Left ventricle myocardium inferior (tissue), 1 donor: Measurements from ENCODE around the gene THAP2. TPM values are rescaled to one million over a fixed set of nuclear protein-coding genes. Genes with fewer than 3 reads are reported as not detected.

Experiments
- DNase-seq: peaks from one replicate; pipeline ENCODE4 v3.0.0-alpha.2; 2020
- H3K27ac ChIP-seq: fragments of 200-600 bp; replicated peaks from 2 replicates; pipeline ENCODE4 v1.8.0; 2021
- H3K27me3 ChIP-seq: fragments of 200-600 bp; 2 replicates; pipeline ENCODE4 v1.8.0; 2021; ENCODE audit warnings: low read depth
- H3K36me3 ChIP-seq: fragments of 200-600 bp; 2 replicates; pipeline ENCODE4 v1.8.0; 2021
- H3K4me1 ChIP-seq: fragments of 200-600 bp; 2 replicates; pipeline ENCODE4 v1.8.0; 2021
- H3K4me3 ChIP-seq: fragments of 200-600 bp; 2 replicates; pipeline ENCODE4 v1.8.0; 2021; ENCODE audit warnings: mild to moderate bottlenecking, moderate library complexity
- H3K9me3 ChIP-seq: fragments of 200-600 bp; replicated peaks from 2 replicates; pipeline ENCODE4 v1.8.0; 2021
- intact Hi-C: fragments of 100-400 bp; cut with micrococcal nuclease; formaldehyde crosslinking; loops from one replicate; pipeline ENCODE4 v1.11.0; 2022
- long read RNA-seq: library from polyadenylated mRNA; unstranded; transcript quantifications from one replicate; pipeline ENCODE4 v2.0.0, GENCODE V29; 2021
- total RNA-seq: library from RNA; stranded (reverse); fragmentation: NEBNext Ultra II Directional; extraction: Animal tissue kit (Norgen Biotek cat#: 25700); gene quantifications from one replicate; pipeline ENCODE4 v1.2.1, GENCODE V29; 2021
- TF ChIP-seq, protein P1 (sequence below): fragments of 200-600 bp; IDR thresholded peaks from 2 replicates; pipeline ENCODE4 v1.8.0; 2021; ENCODE audit warnings: antibody characterized with exemption, mild to moderate bottlenecking, borderline replicate concordance
- donor health status: DM: no; HTN: yes; CAD: no; lungs with severe emphysema.

Gene THAP2
- total RNA-seq = 6.6 TPM
- long read RNA-seq, full-length matches to known transcripts = 12 of 13 reads
- long read RNA-seq, partial matches to known transcripts = 0 of 13 reads
- long read RNA-seq, other reads (novel, unspliced or antisense) = 1 of 13 reads

DNA sequence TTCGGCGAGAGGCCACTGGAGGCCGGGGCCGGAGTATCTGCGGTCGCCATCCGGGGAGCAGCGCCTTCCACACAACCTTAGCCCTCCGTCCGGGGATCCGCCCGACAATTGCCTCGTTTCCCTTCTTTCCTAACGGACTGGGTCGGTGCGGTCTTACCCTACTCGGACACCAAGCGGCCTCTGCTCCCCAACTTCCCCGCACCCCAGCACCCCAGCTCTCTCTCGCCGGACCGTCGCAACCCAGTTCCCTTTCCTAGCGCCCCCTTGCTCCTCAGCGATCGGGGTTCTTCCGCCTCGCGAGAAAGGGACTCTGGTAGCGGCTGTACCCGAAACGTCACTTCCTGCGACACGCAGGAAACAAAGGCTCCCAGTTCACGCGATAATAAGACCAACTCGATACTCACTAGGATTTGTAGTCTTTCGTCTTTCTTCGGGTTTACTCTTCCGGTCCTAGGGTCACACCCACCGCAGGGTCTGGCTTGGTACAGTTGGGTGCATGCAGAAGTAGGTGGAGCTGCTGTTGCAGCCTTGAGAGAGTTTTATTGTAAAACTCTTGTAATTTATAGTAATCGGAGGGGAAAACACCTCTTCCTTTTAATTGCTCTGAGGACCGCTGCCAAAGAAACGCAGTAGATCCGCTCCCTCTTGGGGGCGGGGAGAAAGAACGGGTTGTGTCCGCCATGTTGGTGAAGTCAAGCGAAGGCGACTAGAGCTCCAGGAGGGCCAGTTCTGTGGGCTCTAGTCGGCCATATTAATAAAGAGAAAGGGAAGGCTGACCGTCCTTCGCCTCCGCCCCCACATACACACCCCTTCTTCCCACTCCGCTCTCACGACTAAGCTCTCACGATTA, at the start of gene THAP2, which contains the start of gene ZFC3H1:
Gene THAP2 (plus strand): TSS at position 741 of the 850 bp plus-strand sequence. CDS start 209 bp downstream, outside the sequence.
Gene ZFC3H1 (minus strand): TSS at position 288 of the 850 bp plus-strand sequence. CDS start 238 bp downstream, at position 50.
- peak; percentile 92 for DNase-seq
- Histone ChIP-seq H3K27me3 (no peaks in the 10 kb centered on the region), H3K4me3 (peak within 1 kb of the TSS; percentile 82), H3K9me3 (no peaks in the 10 kb centered on the region), H3K36me3 (peaks cover 15% of the 10 kb centered on the region), H3K4me1 (peaks cover 57% of the 10 kb centered on the region), H3K27ac (peak within 1 kb of the TSS; percentile 95)
- TF ChIP-seq, protein P1, sequence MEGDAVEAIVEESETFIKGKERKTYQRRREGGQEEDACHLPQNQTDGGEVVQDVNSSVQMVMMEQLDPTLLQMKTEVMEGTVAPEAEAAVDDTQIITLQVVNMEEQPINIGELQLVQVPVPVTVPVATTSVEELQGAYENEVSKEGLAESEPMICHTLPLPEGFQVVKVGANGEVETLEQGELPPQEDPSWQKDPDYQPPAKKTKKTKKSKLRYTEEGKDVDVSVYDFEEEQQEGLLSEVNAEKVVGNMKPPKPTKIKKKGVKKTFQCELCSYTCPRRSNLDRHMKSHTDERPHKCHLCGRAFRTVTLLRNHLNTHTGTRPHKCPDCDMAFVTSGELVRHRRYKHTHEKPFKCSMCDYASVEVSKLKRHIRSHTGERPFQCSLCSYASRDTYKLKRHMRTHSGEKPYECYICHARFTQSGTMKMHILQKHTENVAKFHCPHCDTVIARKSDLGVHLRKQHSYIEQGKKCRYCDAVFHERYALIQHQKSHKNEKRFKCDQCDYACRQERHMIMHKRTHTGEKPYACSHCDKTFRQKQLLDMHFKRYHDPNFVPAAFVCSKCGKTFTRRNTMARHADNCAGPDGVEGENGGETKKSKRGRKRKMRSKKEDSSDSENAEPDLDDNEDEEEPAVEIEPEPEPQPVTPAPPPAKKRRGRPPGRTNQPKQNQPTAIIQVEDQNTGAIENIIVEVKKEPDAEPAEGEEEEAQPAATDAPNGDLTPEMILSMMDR = peak; percentile 44
- intact Hi-C loops = no loop called here

GRCh38 chr12:71621938-71622337, 42.2 kb upstream of the THAP2 start:
- Histone ChIP-seq H3K27me3 (no peaks in the 10 kb centered on the region), H3K4me1 (peaks cover 15% of the 10 kb centered on the region), H3K9me3 (no peaks in the 10 kb centered on the region), H3K36me3 (peaks cover 95% of the 10 kb centered on the region), H3K27ac (no peak overlapping the region), H3K4me3 (no peak overlapping the region)
- intact Hi-C loops = no loop called here
- TF ChIP-seq, protein P1 = no peak
- no peak for DNase-seq

- Histone ChIP-seq H3K27ac (no peak overlapping the region), H3K36me3 (peaks cover 91% of the 10 kb centered on the region), H3K27me3 (no peaks in the 10 kb centered on the region), H3K9me3 (no peaks in the 10 kb centered on the region), H3K4me3 (no peak overlapping the region), H3K4me1 (peaks cover 21% of the 10 kb centered on the region)
- intact Hi-C loops = no loop called here
- TF ChIP-seq, protein P1 = no peak
- no peak for DNase-seq
Measured at GRCh38 chr12:71625476-71625875, 38.6 kb upstream of the THAP2 start.

DNA sequence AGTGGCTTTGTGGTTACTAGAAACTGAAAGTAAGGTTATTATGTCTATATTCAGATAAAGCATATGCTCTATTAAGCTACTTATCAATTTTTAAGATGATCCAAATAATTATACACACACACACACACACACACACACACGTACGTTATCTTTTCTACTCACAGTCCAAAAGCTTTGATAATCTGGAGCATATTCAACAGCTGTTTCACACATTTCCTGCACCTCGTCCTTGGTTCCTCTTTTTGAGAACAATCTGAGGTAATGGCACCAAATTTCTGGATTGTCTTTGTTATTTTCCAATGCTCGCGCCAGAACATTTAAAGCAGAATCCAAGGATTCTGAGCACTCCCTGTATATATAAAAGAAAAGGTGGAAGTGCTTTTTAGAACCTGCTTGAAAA, 38.0 kb upstream of the THAP2 start:
- Histone ChIP-seq H3K4me1 (peaks cover 21% of the 10 kb centered on the region), H3K27ac (peak overlapping the region; percentile 31), H3K27me3 (no peaks in the 10 kb centered on the region), H3K9me3 (no peaks in the 10 kb centered on the region), H3K4me3 (no peak overlapping the region), H3K36me3 (peaks cover 91% of the 10 kb centered on the region)
- no peak for DNase-seq
- intact Hi-C loops = no loop called here
- TF ChIP-seq, protein P1 = no peak

GRCh38 chr12:71626768-71627167, 37.3 kb upstream of the THAP2 start:
- intact Hi-C loops = no loop called here
- peaks cover 21% of the 10 kb centered on the region for H3K4me1 ChIP-seq
- H3K4me3 ChIP-seq = no peak overlapping the region
- H3K27me3 ChIP-seq = no peaks in the 10 kb centered on the region
- DNase-seq = no peak
- no peaks in the 10 kb centered on the region for H3K9me3 ChIP-seq
- peak overlapping the region; percentile 31 for H3K27ac ChIP-seq
- H3K36me3 ChIP-seq = peaks cover 92% of the 10 kb centered on the region
- TF ChIP-seq, protein P1 = no peak
